Esophagus (tissue), 2 donors: ENCODE data around the gene TSPAN4. TPM values are rescaled to one million over a fixed set of nuclear protein-coding genes. Genes with fewer than 3 reads are reported as not detected.
A peak's percentile ranks its signal among the peaks of the same experiment; 100 is the strongest.

Experiments
- H3K27ac ChIP-seq, 2 donors: one replicate each; pipeline ENCODE4 v1.5.1; 2013; ENCODE audit warnings: low read depth in 2 of 2, mild to moderate bottlenecking in 2 of 2, inconsistent platforms in 1 of 2, low read length in 1 of 2, moderate library complexity in 1 of 2
- H3K27me3 ChIP-seq, 2 donors: one replicate each; pipeline ENCODE4 v1.6.1; 2013; ENCODE audit warnings: low read length in 2 of 2, control low read depth in 1 of 2, mild to moderate bottlenecking in 1 of 2; ENCODE audit not compliant: insufficient read depth in 2 of 2, control insufficient read depth in 1 of 2
- H3K36me3 ChIP-seq, 2 donors: one replicate each; pipeline ENCODE4 v1.6.1; 2013; ENCODE audit warnings: low read length in 1 of 2; ENCODE audit not compliant: control insufficient read depth in 2 of 2, insufficient read depth in 2 of 2
- H3K4me1 ChIP-seq, 2 donors: one replicate each; pipeline ENCODE4 v1.6.1; 2013; ENCODE audit warnings: low read length in 1 of 2; ENCODE audit not compliant: control insufficient read depth in 2 of 2, insufficient read depth in 2 of 2
- H3K4me3 ChIP-seq, 2 donors: one replicate each; pipeline ENCODE4 v1.5.1; 2013; ENCODE audit warnings: low read length in 2 of 2, mild to moderate bottlenecking in 2 of 2, low read depth in 1 of 2, moderate library complexity in 1 of 2
- H3K9me3 ChIP-seq, 2 donors: one replicate each; pipeline ENCODE4 v1.6.1; 2013; ENCODE audit warnings: mild to moderate bottlenecking in 2 of 2, low read depth in 1 of 2, low read length in 1 of 2, moderate library complexity in 1 of 2; ENCODE audit not compliant: control insufficient read depth in 2 of 2, insufficient read depth in 1 of 2
- whole genome bisulfite sequencing, 2 donors: extraction: QIAGEN DNeasy Blood & Tissue Kit; methylation state at CpG; one replicate each; pipeline ENCODE4 v1.1.7; 2013; 5-methylcytosine and 5-hydroxymethylcytosine counted together
- polyA plus RNA-seq, 2 donors: library from polyadenylated mRNA; stranded (reverse); fragments of 200-250 nt; gene quantifications; one replicate each; pipeline ENCODE4 v1.2.3, GENCODE V29; 2013
- donor health status: healthy with polysubstance abuse.
- donor health status: Bipolar disorder and iron deficiency.

Gene TSPAN4
- polyA plus RNA-seq, 2 donors, result 9.8 to 16.8 TPM

GRCh38 chr11:899724-900123, 57.1 kb downstream of the TSPAN4 start:
- Histone ChIP-seq H3K4me1 (no peaks in the 10 kb centered on the region), H3K36me3 (peaks cover 28 to 68% of the 10 kb centered on the region in 2 donors)

GRCh38 chr11:900545-900944, 57.9 kb downstream of the TSPAN4 start:
- Histone ChIP-seq H3K36me3 (peaks cover 28 to 63% of the 10 kb centered on the region in 2 donors), H3K4me1 (no peaks in the 10 kb centered on the region), H3K27ac (no peak overlapping the region), H3K27me3 (no peaks in the 10 kb centered on the region), H3K9me3 (no peaks in the 10 kb centered on the region), H3K4me3 (no peak overlapping the region)
- WGBS, 2 donors, result 86 to 96% methylated on average over 7 of the region's 7 CpGs

More at GRCh38 chr11:899724-900123, 57.1 kb downstream of the TSPAN4 start:
- Histone ChIP-seq H3K27me3 (no peaks in the 10 kb centered on the region), H3K9me3 (no peaks in the 10 kb centered on the region), H3K27ac (no peak overlapping the region), H3K4me3 (no peak overlapping the region)
- 92 to 95% methylated on average over 11 of the region's 11 CpGs for WGBS, 2 donors

- Histone ChIP-seq H3K36me3 (peaks cover 28 to 63% of the 10 kb centered on the region in 2 donors), H3K4me1 (no peaks in the 10 kb centered on the region), H3K9me3 (no peaks in the 10 kb centered on the region), H3K4me3 (no peak overlapping the region), H3K27ac (no peak overlapping the region), H3K27me3 (no peaks in the 10 kb centered on the region)
- 82 to 91% methylated on average over 19 of the region's 19 CpGs for WGBS, 2 donors
Observed at GRCh38 chr11:901452-902061, 58.9 kb downstream of the TSPAN4 start.

- H3K4me1 ChIP-seq, result peaks cover 0 to 1% of the 10 kb centered on the region in 2 donors
- H3K27me3 ChIP-seq, result no peaks in the 10 kb centered on the region
- no peaks in the 10 kb centered on the region for H3K9me3 ChIP-seq
- H3K4me3 ChIP-seq, result no peak overlapping the region
- 94 to 97% methylated on average over 7 of the region's 7 CpGs for WGBS, 2 donors
- peaks cover 24 to 46% of the 10 kb centered on the region in 2 donors for H3K36me3 ChIP-seq
- H3K27ac ChIP-seq, result no peak overlapping the region
Observed at GRCh38 chr11:904380-904779, 61.7 kb downstream of the TSPAN4 start.

GRCh38 chr11:905952-906351, 63.3 kb downstream of the TSPAN4 start:
- Histone ChIP-seq H3K36me3 (peaks cover 15 to 30% of the 10 kb centered on the region in 2 donors), H3K4me3 (no peak overlapping the region), H3K9me3 (no peaks in the 10 kb centered on the region), H3K27me3 (no peaks in the 10 kb centered on the region), H3K27ac (no peak overlapping the region), H3K4me1 (peaks cover 0 to 4% of the 10 kb centered on the region in 2 donors)
- 83 to 90% methylated on average over 7 of the region's 7 CpGs for WGBS, 2 donors

GRCh38 chr11:907668-908067, 65.0 kb downstream of the TSPAN4 start:
- H3K27me3 ChIP-seq, result no peaks in the 10 kb centered on the region
- no peak overlapping the region for H3K4me3 ChIP-seq
- H3K4me1 ChIP-seq, result peaks cover 3 to 7% of the 10 kb centered on the region in 2 donors
- no peak overlapping the region for H3K27ac ChIP-seq
- WGBS, 2 donors, result 80 to 83% methylated on average over 2 of the region's 2 CpGs
- no peaks in the 10 kb centered on the region for H3K9me3 ChIP-seq
- peaks cover 7 to 14% of the 10 kb centered on the region in 2 donors for H3K36me3 ChIP-seq

- peaks cover 2 to 8% of the 10 kb centered on the region in 2 donors for H3K36me3 ChIP-seq
- no peaks in the 10 kb centered on the region for H3K9me3 ChIP-seq
- no peaks in the 10 kb centered on the region for H3K27me3 ChIP-seq
- WGBS, 2 donors, result 72 to 81% methylated on average over 5 of the region's 5 CpGs
- no peak overlapping the region for H3K4me3 ChIP-seq
- peaks cover 3 to 7% of the 10 kb centered on the region in 2 donors for H3K4me1 ChIP-seq
- no peak overlapping the region for H3K27ac ChIP-seq
Observed at GRCh38 chr11:908273-908672, 65.6 kb downstream of the TSPAN4 start.

GRCh38 chr11:909406-909805, 66.8 kb downstream of the TSPAN4 start:
- H3K27me3 ChIP-seq, result no peaks in the 10 kb centered on the region
- 87% methylated on average over 11 of the region's 11 CpGs for WGBS, 2 donors
- no peak overlapping the region for H3K27ac ChIP-seq
- H3K4me3 ChIP-seq, result no peak overlapping the region
- no peaks in the 10 kb centered on the region for H3K9me3 ChIP-seq
- peaks cover 3 to 7% of the 10 kb centered on the region in 2 donors for H3K4me1 ChIP-seq
- peaks cover 1 to 2% of the 10 kb centered on the region in 2 donors for H3K36me3 ChIP-seq

- no peaks in the 10 kb centered on the region for H3K36me3 ChIP-seq
- no peaks in the 10 kb centered on the region for H3K27me3 ChIP-seq
- peak overlapping the region; percentile 67 to 99 for H3K4me3 ChIP-seq
- peak overlapping the region in 1 of 2 donors; percentile 41 for H3K27ac ChIP-seq
- 0 to 2% methylated on average over 26 to 38 of the region's 38 CpGs for WGBS, 2 donors
- peaks cover 3 to 7% of the 10 kb centered on the region in 2 donors for H3K4me1 ChIP-seq
- no peaks in the 10 kb centered on the region for H3K9me3 ChIP-seq
Observed at GRCh38 chr11:910044-910588, 67.5 kb downstream of the TSPAN4 start.

GRCh38 chr11:910589-911030, 68.0 kb downstream of the TSPAN4 start, which contains the start of gene CHID1:
Gene CHID1, minus strand, starts transcription at chr11:910810. Its CDS starts 5,994 bp downstream, at chr11:904816.
- 1% methylated on average over 39 to 59 of the region's 59 CpGs for WGBS, 2 donors
- peak within 1 kb of the TSS; percentile 77 to 89 for H3K27ac ChIP-seq

More at GRCh38 chr11:910589-911030, 68.0 kb downstream of the TSPAN4 start, which contains the start of gene CHID1:
- Histone ChIP-seq H3K4me1 (peaks cover 3 to 7% of the 10 kb centered on the region in 2 donors), H3K27me3 (no peaks in the 10 kb centered on the region), H3K9me3 (no peaks in the 10 kb centered on the region), H3K4me3 (peak within 1 kb of the TSS; percentile 67 to 99), H3K36me3 (no peaks in the 10 kb centered on the region)
